ENCODE data around the gene MYO5B.

Gene MYO5B

GRCh38 chr18:50143294-50143693 is 51.7 kb downstream of the MYO5B start:
- DNase-seq, result no peak

- DNase-seq, result no peak
These were observed 52.4 kb downstream of the MYO5B start for GRCh38 chr18:50142441-50143120.

- peak; percentile 57 for DNase-seq
These were observed 56.5 kb downstream of the MYO5B start for GRCh38 chr18:50138181-50139064.

GRCh38 chr18:50135903-50136302 is 59.0 kb downstream of the MYO5B start:
- no peak for DNase-seq

GRCh38 chr18:50133526-50133925 is 61.4 kb downstream of the MYO5B start:
- DNase-seq, result no peak

GRCh38 chr18:50131591-50131990 is 63.4 kb downstream of the MYO5B start:
- peak; percentile 29 for DNase-seq

GRCh38 chr18:50128506-50129271 is 66.3 kb downstream of the MYO5B start:
- DNase-seq, result no peak

- no peak for DNase-seq
These were observed 67.3 kb downstream of the MYO5B start for GRCh38 chr18:50127516-50128210.

GRCh38 chr18:50126471-50126870 is 68.5 kb downstream of the MYO5B start:
- DNase-seq, result no peak

GRCh38 chr18:50125456-50125855 is 69.5 kb downstream of the MYO5B start:
- no peak for DNase-seq

- no peak for DNase-seq
These were observed 75.7 kb downstream of the MYO5B start for GRCh38 chr18:50119296-50119695.

GRCh38 chr18:50117863-50118262 is 77.1 kb downstream of the MYO5B start:
- no peak for DNase-seq

- peak; percentile 61 for DNase-seq
These were observed 79.9 kb downstream of the MYO5B start for GRCh38 chr18:50115095-50115494.

GRCh38 chr18:50114448-50114847 is 80.5 kb downstream of the MYO5B start:
- DNase-seq, result no peak

GRCh38 chr18:50113726-50114125 is 81.2 kb downstream of the MYO5B start:
- DNase-seq, result no peak

- no peak for DNase-seq
These were observed 83.5 kb downstream of the MYO5B start for GRCh38 chr18:50111398-50111797.

- DNase-seq, result no peak
These were observed 87.4 kb downstream of the MYO5B start for GRCh38 chr18:50107468-50107977.

GRCh38 chr18:50105027-50105426 is 89.9 kb downstream of the MYO5B start:
- no peak for DNase-seq

GRCh38 chr18:50104421-50104820 is 90.5 kb downstream of the MYO5B start:
- no peak for DNase-seq

GRCh38 chr18:50099725-50100407 is 95.1 kb downstream of the MYO5B start:
- DNase-seq, result peak; percentile 25

- DNase-seq, result no peak
These were observed 97.2 kb downstream of the MYO5B start for GRCh38 chr18:50097702-50098101.

Measured in NCI-H226 (cell line).